ELF-1 (cell line): ENCODE measurements around the gene LSM14A.
"Not testable (repeated sequence)": the region's sequence is repeated elsewhere in the genome, so short reads cannot be mapped to it uniquely, and the experiment has no call there.

ENCODE experiments used
- DNase-seq: peaks from one replicate; pipeline ENCODE4 v3.0.0-alpha.2; 2016; ENCODE audit warnings: low read depth, low spot score

The LSM14A gene

DNA sequence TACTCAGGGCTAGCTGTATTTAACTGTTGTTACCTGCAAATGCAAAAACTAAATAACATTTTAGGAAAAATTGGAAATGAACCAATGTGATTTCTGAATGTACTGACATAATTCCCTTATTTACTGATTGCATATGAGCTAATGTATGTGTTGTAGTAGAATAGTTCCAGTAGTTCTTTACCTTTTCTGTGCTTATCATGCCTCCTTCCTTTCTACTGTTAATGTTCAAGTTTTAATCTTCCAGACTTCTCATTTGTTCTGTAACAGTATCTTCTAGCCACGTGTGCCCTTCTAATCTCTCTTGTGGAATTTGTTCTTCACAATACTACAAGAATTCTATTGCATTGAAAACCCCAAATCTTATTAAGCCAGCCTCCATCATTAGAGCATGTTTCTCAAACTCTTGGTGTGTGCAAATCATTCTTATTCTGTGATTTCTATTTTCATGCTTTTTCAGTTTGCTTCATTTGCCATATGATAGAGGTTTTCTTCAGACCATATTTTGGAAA, 17.7 kb downstream of the LSM14A start:
- DNase-seq: no peak

GRCh38 chr19:34191355-34191962, 19.2 kb downstream of the LSM14A start:
- no peak for DNase-seq

DNA sequence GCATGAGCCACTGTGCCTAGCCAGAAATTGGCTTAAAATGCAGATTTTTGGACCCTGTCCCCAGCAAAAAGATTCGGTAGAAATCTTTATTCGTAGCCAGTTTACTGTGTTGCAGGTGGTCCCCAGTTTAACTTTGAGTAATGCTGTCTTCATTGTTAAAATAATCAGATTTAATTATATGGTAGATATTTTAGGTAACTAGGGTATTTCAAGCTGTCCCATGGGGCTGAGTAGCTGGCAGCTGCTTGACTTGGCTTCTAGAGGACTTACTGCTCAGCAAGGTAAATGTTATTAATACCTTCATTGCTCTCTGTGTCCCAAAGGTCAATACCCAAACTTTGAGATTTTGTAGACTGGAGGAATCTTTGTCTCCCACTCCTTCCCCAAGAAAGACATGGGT, 21.1 kb downstream of the LSM14A start:
- DNase-seq: no peak

GRCh38 chr19:34193876-34194275, 21.6 kb downstream of the LSM14A start:
- no peak for DNase-seq

DNA sequence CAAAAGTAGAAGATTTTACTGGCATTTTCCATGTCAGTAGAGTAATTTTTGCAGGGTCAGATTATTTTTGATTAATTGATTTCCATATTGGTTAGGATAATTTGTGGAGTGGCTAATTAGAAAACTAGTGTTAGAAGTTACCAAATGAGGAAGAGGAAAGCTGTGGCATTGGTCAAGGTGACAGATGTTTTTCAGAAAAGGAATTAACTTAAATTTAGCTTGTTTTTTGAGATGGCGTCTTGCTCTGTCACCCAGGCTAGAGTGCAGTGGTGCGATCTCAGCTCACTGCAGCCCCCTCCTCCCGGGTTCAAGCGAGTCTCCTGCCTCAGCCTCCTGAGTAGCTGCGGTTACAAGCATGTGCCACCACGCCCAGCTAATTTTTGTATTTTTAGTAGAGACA, 28.8 kb downstream of the LSM14A start:
- no peak for DNase-seq

- not testable (repeated sequence) for DNase-seq
These were observed 33.0 kb downstream of the LSM14A start for GRCh38 chr19:34205324-34205723.

DNA sequence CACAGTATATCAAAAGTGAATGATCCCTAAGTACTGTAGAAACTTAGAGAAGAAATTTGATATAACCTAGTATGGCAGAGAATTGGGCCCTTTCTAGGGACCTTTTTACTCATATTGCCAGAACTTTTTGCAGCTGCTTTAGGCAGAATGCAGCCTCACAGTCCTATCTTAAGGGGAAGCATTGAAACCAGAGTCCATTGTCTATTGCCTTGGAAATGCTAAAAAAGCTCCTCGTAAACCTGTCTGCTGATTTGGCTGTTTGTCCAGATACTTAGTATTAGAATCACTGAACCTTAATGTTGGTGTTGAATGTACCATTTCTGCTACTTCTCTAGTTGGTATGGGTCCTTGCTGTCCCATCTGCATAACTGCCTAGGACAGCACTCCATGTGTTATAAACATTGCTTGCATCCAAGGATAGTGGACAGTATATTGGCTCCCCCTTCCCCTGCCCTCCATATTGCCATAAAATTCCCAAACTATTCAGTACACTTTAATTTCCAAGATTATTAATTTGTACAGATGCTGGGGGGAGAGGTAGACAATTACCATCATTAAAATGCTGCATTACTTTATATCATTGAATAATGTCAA, 36.1 kb downstream of the LSM14A start:
- DNase-seq: no peak

- DNase-seq: no peak
These were observed 37.4 kb downstream of the LSM14A start for GRCh38 chr19:34209726-34210125.

- DNase-seq: no peak
These were observed 41.0 kb downstream of the LSM14A start for GRCh38 chr19:34213283-34213682.

GRCh38 chr19:34214040-34214439, 41.7 kb downstream of the LSM14A start:
- DNase-seq: no peak

DNA sequence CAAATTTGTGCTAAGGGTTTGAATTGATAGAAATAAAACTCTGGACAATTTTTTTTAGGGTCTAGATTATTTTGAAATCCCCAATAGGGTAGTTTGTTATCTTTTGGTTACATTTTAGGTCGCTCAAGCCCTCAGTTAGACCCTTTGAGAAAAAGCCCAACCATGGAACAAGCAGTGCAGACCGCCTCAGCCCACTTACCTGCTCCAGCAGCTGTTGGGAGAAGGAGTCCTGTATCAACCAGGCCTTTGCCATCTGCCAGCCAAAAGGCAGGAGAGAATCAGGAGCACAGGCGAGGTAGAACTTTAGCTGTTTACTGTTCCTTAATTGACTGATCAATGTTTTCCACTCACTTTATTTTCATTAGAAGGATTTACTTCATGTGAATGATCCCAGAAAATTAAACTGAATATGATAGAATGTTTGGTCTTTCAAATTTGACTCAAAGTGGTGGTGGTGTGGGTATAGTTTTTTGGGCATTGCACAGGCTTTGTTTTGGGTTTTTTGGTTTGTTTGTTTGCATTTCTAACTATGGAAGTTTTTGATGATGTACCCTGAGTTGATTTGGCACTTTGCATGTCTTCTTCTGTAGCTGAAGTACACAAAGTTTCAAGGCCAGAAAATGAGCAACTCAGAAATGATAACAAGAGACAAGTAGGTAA, 42.8 kb downstream of the LSM14A start:
- no peak for DNase-seq

- no peak for DNase-seq
These were observed 43.3 kb downstream of the LSM14A start for GRCh38 chr19:34215666-34216038.

- not testable (repeated sequence) for DNase-seq
These were observed 44.5 kb downstream of the LSM14A start for GRCh38 chr19:34216745-34217219.

- no peak for DNase-seq
These were observed 45.9 kb downstream of the LSM14A start for GRCh38 chr19:34217952-34218817.

DNA sequence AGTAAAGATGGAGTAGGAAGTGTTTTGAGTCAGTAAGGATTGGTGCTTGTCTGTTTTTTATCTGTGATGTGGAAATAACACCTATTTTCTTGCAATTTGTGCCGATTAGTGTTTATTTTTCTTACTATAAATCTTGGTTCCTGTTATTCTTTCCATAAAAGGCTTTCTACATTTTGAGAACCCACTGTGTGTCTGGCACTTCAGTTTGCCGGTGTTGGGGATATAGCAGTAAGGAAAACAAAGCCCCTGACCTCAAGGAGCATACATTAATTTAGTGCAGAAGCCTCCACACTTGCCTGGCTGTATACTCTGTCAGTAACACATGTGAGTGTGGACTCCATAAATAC, 46.5 kb downstream of the LSM14A start:
- no peak for DNase-seq

DNA sequence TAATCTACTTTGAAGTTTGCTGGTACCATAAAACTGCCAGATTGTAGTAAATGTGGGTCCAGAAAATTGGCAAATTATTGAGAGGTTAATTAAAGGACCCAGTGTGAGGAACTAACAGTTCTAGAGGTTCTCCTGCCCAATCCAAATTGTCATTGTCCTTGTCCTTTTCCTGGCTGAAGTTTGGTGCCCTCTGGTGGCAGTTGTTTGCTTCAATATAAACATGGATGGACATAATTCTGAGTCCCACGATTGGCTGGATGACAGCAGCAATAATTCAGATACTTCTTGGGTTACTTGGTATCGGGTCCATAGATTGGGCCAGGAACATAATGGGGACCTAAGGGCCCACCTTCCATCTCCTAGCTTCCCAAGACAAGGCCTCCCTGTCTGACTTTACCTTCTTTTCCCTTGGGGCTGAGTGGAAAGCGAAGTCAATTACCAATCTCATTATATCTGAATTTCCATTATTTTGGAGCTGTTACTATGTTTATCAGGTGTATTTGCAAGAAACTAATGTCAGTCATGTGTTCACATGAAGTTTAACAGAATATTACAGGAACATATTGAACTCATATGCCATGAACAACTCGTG, 48.3 kb downstream of the LSM14A start:
- DNase-seq: peak; percentile 49

DNA sequence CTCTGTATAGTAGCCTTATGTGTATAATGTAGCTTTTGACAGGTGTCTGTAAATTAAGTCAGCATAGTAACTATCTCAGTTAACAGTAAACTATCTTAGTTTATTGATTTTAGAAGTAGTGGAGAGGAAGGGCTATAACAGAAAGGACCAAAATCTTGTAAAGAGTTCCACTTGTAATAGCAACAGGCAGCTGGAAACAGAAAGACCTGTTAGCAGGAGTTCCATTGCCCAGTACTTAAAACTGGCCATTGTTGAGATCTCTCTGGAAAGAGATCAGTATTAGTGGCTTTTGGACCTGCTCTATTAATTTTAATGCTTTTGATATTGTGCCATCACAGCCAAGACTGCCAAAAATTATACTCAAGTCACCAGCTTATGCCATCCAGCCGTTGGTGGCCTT, 50.1 kb downstream of the LSM14A start:
- no peak for DNase-seq

GRCh38 chr19:34224996-34225658, 52.8 kb downstream of the LSM14A start:
- DNase-seq: peak; percentile 18

DNA sequence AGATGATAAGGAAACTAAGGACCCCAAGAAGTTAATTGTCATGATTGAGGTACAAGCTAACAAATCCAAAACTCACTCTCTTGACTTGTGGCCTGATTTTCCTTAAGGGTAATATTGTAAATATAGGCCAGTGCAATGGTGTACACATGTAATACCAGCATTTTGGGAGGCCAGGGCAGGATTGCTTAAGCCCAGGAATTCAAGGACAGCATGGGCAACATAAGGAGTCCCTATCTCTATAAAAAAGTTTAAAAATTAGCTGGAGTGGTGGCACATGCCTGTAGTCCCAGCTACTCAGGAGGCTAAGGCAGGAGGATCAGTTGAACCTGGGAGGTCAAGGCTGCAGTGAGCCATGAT, 53.3 kb downstream of the LSM14A start:
- no peak for DNase-seq

DNA sequence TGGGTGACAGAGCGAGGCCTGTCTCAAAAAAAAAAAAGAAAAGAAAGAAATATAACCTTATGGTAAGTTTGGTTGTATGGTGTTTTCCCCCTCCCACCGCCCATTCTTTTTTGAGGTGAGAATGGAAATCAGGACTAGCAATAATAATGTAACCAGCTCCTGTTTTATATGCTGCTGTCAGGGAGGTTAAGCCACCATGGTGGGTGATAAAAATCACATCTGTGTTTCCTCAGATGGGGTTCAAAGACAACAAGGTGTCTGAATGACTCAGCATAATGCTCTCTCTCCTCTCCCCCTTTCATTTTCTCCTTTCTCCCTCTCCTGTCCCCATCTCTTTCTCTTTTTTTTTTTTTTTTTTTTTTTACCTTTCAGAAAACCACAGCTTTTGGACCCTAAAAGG, 53.7 kb downstream of the LSM14A start:
- DNase-seq: no peak

DNA sequence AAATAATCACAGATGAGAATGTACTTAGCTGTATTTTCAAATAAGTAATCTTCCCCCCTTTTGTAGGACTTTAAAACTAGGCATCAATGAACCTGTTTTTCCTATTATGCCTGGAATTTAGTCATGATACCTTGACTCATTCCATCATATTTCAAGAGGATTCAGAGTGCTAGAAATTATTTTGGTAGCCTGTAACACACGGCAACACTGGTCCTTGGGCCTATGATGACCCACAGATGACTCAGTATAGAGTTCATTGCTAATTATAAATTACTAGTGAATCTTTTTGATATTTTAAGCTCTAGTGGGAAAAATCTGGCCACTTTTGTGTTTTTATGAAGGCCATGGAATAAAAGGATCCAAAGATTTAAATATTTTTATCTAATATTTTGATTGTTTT, 56.0 kb downstream of the LSM14A start:
- no peak for DNase-seq
